Endometrium (tissue), 2 donors: Measurements from ENCODE around the gene MGMT.

Experiments used
- FAIRE-seq: peaks from 2 replicates; lab custom pipeline; 2012; peaks lifted over from hg19 to GRCh38; lab: Jason Lieb, UNC
- donor health status: control.
- donor health status: control.

The MGMT gene

DNA sequence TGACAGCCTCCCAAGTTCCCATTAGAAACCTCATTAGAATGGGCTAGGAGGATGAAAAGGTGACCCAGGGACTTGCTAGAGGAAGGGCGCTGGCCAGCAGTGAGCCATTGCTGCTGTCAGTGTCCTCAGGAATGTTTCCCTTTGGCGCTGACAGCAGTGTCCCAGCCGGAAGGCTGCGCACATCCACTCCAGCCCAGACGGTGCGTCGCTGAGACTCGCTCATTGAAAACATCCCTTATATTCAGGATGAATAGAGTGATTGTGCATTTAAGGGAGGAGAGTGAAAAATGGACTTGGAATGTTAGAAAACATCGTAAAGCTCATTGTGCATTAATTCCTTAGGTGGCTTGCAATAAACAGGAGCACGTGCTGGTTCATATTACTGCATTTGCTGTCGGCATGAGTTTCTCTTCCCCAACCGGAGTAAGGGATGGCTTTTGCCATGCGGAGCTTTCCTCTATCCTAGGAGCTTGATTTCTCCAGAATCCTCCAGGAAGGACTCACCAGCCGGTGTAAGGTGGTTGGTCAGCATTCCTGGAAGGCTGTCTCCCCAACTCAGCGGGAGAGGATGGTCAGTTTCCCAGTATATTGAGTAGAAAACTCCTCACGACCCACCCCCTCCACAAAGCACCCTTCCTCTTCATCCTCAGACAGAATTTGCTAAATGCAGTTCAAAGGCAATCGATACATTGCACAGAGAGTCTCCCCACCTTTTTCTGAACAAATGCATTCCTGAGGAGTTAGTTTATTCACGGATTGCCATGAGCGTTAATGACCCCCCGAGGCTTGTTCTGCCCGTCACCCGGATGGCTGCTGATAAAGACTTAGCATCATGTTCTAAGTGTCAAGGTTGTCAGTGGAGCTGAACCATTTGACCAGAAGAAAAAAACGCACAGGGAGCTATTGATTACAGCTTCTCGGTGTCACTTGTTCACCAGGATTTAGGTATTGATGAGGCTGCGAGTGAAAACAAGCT lies 295.2 kb downstream of the MGMT start:
- FAIRE-seq = no peak

DNA sequence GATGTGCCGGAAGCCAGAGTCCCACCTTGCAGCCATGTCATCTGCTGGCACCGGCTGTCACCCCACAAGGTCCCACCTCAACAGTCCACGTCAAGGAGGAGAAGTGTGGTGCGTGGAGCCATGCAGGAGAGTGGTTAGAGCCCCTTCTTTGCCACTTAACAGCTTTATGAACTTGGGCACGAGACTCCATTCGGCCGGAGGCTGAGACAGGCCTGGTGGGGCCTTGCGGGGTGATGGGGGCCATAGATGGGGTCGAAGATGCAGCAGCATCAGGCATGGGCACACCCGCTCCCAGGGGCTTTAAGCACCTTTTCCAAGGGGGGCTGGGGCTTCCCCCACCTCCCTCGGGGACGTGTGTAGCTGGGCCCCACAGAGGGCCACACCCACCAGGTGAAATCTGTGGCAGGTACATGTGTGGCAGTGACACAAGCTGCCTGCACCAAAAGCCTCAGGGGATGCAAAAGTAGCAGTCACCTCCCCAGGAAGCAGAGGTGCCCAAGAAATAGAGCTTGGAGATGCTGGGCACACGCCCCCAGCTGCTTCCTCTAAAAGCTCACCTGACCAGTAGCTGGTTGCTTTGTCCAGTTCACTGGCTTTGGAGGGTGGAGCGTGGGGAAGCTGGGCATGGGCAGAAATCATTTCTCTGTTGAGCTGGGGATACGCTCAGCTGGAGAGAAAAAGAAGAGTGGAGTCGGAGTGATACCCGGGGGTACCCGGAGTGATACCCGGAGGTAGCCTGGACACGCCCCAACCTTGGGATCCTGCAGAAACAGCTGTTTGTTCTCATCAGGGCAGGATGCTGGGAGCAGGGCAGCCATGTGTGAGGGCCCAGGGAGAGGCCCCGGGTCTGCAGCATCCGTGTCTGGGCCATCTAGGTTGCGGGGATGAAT lies 297.2 kb downstream of the MGMT start:
- no peak for FAIRE-seq

DNA sequence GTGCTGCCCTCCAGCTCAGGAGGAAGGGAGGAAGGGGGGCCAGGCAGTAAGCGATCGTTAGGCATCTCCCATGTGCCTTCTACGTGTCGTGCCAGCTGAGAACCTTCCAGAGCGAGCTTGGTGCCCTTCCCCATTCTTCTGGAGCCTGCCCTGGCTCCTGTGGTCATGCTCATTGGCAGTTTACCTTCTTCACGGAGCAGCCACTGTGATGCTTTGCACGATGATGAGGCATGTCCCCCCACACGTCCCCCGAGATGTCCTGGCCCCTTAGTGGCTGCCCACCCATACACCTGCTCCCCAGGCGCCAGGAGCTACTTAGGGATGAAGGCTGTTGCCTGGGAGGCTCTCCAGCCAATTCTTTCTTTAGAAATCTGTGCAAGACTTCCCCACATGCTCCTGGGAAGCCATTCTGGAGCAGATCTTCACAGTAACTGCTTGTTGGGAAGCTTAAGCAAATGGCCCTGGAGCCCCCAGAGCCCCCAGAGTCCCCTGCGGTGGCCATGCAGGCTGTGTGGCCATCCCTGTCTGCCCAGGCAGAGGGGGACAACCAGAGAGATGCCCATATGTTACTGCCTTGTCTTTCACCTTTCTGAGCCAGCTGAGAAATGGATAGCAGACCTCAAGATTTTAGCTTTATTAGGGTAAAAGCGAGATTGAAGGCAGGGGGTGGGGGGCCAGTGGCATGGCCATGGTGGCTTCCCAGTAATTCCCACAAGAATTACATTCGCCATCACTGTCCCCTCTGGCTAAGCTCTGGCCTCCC lies 298.0 kb downstream of the MGMT start:
- FAIRE-seq = no peak

DNA sequence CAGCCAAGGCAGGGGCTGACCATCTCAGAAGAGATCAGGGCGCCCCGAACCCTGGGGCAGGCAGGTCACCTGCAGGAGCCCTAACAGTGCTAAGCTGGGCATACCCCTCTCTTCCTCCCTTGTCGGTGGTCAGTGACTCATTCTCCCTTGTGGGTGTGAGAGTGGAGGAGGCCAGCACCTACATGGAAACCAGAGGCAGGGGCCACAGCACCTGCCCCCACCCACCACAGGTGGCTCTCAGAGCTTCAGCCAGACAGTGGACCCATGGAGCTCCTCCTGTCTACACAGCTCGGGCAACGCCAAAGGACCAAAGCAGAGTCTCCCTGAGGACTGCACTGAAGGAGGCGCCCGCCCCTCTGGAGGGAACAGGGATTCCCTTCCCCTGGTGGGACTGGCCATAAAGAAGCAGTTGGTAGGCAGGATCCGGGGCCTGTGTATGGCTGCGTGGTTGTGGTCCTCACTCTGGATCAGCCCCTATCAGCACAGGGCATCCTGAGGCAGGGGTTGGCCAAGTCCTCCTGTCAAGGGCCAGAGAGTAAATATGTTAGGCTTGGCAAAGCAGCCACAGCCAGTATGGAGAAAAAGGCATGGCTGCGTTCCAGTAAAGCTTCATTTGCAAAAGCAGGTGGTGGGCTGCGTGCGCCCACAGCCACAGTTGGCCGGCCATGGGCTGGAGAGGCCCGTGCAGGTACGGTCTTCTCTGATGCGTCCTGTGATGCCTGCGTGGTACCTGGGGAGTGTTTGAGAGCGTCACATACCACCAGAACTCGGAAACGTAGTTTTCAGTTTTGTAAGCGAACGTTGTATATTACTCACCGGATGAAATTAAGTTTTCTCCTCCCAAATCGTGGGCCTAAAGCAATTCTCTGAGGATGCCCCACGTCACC lies 298.9 kb downstream of the MGMT start:
- no peak for FAIRE-seq

DNA sequence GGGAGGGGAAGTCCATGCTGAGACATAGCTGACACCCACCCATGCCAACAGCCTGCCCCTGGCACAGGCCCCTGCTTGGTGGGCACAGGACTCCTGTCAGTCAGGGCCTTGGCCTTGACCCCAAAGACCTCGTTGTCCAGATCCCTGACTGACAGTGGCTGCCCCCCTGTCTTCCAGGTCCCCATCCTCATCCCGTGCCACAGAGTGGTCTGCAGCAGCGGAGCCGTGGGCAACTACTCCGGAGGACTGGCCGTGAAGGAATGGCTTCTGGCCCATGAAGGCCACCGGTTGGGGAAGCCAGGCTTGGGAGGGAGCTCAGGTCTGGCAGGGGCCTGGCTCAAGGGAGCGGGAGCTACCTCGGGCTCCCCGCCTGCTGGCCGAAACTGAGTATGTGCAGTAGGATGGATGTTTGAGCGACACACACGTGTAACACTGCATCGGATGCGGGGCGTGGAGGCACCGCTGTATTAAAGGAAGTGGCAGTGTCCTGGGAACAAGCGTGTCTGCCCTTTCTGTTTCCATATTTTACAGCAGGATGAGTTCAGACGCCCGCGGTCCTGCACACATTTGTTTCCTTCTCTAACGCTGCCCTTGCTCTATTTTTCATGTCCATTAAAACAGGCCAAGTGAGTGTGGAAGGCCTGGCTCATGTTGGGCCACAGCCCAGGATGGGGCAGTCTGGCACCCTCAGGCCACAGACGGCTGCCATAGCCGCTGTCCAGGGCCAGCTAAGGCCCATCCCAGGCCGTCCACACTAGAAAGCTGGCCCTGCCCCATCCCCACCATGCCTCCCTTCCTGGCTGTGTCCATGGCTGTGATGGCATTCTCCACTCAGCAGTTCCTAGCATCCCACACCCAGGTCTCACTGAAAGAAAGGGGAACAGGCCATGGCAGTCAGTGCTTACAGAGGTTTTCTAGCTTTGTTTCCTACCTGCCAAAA lies 299.8 kb downstream of the MGMT start:
- no peak for FAIRE-seq

DNA sequence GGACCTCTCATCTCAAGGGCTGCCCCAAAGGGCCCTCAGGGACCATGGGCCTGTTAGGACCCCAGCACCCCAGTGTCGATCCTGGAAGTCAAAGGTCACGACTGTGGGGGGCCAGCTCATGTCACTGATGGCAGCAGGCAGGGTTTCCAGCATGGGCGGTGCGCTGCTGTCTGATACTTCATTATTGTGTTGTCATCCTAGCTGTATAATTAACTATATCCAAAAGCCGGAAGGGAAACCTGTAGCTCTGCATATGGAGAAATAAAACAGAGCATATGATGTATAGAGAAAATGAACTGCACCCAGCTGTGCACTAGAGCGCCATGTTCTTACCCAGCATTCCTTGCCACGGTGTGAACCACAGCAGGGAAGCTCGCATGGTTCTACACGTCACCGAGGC lies 300.7 kb downstream of the MGMT start:
- FAIRE-seq = no peak

DNA sequence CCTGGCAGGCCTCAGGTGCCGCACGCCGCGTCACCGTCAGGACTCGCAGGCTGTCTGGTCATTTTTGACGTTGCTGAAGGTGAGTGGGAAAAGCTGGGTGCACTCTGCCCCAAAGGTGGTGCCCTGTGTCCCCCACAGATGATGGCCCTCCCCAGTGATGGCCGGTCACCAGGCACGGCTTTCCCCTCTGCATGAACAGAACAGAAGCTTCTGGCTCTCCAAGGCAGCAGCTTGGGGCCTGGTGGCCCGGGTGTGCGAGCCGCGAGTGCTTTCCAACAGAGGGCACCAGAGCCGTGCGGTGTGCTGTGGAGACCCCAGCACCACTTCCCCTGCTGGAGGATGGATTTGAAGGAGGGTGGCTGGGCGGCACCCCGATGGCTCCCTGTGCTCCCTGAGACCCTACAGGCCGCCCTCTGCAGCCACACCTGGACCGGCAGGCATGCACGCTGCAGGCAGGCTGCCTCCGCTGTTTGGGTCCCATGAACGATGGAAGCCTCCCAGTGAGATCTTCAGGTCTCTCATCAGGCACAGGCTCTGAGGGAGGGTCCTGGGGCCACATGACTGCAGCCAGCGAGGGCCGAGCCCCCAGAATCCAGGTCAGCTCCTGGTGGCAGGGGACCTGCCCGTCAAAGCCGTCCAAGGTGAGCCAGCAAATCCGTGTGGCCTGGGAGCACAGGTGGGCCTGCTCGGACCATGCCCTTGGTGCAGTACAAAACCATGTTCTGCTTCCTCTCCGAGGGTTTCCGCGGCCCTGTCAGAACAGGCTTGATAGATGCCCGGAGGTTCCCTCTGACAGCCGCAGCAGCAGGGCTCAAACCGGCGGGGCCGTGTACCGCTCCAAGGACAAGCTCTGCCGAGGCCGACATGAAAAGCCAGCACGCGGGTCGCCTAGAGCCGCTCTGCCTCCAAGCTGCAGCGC lies 301.7 kb downstream of the MGMT start:
- no peak for FAIRE-seq

DNA sequence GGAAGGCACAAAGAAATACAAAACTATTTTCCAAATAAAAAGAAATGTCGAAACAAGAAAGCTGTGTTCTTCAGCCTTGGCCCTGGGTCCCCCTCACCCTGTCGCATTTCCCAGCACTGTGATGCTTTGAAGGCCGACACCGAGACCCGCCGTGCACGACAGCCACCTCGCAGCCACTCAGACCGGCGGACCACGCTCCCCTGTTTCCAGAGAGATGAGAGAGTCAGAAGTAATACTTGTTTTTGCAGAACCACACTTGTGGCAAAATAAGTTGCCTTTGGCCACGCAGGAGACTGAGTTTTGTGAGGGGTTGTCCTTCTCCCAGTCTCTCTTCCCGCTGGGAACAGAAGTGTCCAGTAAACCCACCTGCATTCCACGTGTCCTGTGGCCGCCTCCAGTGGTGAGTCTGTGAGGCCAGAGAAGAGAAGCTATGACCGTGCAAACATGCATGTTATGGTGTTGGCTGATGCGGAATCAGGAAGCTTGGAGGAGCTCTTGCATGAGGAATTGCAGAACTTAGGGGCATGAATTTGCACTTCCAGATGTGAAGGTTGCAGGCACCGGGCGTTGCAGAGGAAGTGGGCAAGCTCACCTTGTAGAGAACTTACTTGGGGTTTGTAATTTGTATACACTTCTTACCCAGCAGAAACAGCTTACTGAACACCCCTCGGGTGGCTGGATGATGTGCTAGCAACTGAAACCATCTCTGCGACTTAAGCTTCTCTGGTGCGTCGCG lies 302.5 kb downstream of the MGMT start:
- no peak for FAIRE-seq

DNA sequence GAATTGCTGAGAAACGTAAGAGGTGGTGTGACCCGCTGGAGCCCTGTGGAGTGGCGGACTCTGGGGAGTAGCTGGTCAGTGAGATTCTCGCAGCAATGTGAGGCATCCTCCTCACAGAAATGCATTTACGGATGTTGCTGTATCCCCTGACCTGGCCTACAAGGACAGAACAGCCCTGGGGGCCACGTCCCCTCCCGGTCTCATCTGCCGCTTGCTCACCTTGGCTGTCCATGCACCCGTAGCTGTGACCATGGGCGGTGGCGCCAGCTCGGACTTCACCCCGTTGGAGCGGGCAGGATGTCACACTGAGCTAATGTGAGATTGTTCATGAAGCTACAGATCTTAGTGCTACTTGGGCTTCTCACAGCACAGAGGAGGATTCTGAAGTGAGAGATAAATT lies 303.2 kb downstream of the MGMT start:
- no peak for FAIRE-seq

DNA sequence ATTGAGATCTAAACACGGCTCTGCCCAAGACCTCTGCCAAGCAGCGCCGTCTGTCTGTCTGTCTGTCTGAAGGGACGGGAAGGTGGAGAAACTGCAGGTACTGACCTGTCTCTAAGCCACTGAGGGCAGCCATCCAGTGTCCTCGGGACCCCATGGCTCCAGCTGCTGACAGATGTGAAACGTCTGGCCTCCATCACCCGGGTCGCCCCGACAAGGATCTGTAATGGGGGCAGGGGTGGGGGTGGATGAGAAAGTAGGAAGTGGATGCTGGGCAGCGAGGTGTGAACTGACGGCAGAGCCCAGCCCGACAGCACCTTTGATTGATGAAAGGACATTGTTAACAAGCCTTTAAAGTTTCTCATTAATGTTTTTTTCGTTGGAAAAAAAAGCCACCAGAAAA lies 304.0 kb downstream of the MGMT start:
- no peak for FAIRE-seq

DNA sequence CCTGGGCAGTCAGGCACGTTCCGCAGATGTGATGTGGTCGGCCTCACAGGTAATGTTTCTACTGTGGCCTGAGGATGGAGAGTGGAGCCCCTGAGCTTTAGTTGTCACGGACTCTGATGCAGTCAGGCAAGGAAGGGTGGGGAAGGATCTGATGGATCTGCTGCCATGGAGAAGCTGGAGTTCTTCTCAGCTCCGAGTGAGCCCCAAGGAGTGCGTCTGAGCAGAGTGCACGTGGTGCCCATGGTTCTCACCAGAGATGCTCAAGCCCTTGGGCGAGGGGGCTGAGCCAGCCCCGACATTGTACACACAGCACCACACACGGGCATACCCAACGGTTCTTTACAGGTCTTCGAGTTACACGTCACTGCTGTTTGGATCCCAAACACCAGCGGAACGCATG lies 304.5 kb downstream of the MGMT start:
- FAIRE-seq = no peak

DNA sequence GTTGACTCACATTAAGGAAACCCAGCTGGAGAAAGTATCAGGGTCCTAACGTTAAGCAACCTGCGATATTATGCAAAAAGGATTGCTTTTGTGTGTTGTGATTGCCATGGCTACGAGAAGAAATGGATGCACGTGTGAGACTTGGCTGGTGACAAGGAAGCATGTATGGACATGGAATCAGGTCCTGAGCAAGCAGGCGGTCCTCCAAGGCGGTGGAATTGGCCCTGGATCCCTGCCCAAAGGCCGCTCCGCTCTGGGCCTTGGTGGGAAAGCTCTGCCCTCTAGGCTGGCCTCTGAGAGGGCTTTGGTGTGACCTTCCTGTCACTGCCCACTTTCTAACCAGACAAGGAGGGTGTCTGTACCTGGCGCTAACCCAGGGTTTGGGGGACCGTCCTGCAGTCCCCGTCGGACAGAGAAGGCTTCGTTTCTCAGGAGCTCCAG lies 305.0 kb downstream of the MGMT start:
- FAIRE-seq = no peak

DNA sequence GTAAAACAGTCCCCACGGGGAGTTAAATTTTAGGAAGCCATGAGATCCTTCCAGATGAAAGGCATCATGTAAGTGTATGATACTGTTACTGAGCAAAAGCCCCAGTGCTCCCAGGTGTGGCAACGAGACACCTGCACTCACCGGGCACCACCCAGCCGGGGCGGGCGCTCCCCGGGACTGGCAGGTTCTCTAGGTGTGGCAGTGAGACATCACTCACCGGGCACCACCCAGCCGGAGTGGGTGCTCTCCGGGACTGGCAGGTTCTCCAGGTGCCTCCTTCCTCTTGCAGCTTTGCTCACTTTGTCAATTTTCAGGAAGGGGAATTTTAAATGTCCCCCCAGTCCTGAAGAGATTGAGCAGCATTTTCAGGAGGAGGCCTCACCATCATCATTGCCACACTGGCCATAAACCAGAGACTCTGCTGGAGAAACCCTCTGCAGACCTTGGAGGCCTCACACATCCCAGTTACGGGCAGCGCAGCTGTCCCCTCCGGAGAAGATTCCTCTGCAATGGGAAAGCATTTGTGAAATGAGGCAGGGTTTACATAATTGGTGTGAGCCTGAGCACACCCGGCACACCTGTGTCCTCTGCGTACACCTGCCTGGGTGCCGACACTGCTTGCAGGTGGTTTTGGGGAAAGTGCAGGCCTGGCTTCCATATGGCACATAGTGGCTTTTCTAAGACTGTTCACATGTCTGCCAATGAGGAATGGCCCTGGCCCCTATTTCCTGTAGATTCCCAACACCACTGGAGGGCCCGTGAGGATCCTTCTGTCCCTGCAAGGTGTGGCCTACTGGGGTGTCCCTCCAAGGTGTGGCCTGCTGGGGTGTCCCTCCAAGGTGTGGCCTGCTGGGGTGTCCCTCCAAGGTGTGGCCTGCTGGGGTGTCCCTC lies 305.7 kb downstream of the MGMT start:
- no peak for FAIRE-seq

DNA sequence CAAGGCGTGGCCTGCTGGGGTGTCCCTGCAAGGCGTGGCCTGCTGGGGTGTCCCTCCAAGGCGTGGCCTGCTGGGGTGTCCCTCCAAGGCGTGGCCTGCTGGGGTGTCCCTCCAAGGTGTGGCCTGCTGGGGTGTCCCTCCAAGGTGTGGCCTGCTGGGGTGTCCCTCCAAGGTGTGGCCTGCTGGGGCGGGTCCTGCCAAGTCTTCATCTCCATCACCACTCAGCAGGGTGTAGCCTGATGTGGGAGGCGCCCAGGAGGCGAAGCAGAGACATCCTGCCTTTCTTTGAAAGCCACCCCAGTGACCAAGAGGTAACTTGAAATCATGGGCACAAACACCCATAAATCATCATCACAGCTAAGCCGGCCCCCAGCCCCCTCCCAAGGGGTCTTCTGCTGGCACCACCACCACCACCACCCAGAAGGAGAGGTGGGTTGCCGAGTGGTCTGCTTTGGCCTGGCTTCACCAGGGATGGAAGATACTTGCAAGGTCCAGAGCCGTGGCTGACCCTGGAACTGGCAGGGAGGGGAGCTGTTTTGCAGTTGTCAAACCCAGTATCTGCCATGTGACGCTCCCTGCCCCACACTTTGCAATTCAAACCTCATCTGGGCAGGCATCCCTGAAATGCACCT lies 306.4 kb downstream of the MGMT start:
- FAIRE-seq = no peak

DNA sequence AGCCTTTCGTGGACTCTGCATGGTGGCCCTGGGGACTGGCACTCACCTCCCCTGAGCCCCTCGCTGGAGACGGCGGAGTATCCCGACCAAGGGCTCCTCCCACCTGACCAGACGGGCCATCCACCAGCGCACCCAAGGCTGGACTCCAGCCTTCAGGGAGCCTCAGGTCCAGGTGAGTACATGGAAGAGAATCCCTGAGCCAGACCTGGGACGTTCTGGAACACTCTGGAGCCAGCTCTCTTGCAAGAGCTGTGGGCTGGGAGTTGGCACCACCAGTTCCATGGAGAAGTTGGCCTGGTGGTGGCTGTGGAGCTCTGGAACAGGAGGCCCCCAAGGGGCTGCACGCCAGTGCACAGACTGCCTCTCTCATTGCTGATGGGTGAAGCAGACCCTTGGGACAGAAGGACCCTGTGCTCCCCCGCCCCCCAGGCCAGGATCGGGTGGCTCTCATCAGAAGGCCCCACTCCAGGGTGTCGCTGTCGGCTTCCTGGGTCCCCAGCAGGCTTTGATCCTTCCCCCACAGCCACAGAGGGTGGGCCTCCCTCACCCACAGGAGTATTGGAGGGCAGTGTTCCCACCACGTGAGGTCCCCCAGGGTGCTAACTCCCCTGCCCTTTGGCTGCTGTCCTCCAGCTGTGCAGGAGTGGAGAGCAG lies 307.2 kb downstream of the MGMT start:
- no peak for FAIRE-seq

DNA sequence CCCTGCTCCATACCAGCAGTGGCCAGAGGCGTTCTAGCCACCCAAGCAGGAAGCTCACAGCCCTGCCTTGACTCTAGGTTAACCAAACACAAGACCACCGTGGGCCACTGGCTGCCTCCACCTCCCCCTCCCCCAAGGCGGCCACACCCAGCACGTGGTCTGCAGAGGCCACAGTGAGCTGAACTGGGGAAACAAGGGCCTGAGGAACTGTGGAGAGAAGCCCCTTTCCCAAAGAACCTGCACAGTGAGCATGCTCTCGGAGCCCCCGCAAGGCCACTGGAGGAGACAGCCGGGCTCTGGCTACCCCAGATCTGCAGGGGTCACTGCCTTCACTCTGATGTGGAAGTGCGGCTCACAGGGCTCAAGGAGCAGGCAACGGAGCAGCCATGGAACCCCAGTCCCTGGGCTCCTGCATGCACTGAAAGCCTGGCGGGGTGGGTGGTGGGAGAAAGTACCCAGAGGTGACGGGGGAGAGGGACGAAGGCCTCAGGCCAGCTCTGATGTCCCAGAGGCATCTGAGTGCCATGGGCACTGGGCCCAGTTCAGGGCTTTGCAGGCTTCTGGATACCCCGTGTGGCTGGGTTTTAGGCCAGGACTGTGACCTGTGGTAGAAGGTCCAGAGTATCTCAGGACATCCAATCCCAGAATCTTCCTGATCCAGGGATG lies 307.8 kb downstream of the MGMT start:
- no peak for FAIRE-seq
